Erythroblast (primary cell): ENCODE results near the gene QARS1.

Experiments
- GATA1 ChIP-seq: IDR thresholded peaks from 2 replicates; pipeline ENCODE4 v1.6.1; 2011; ENCODE audit warnings: low read depth, mild to moderate bottlenecking, control low read depth, low read length, moderate library complexity
- POLR2A ChIP-seq: IDR thresholded peaks from 2 replicates; pipeline ENCODE4 v1.6.1; 2011; ENCODE audit warnings: mild to moderate bottlenecking, low read length

- TF ChIP-seq POLR2A (no peak), GATA1 (no peak)
Observed at GRCh38 chr3:49119036-49119435, 14.5 kb upstream of the QARS1 start.
